NCI-H2171 treated with DMSO at 0.1 percent for 48 hours (cell line): Measurements from ENCODE around the gene SBNO2.

ENCODE experiments used
- DNase-seq: peaks from one replicate; lab custom pipeline; 2025; lab: John Stamatoyannopoulos, UW

SBNO2 gene

GRCh38 chr19:1058112-1058511, 116.0 kb downstream of the SBNO2 start:
- DNase-seq: no peak
